HEK293 (cell line): ENCODE results near the gene LRP1.

ENCODE experiments used
- IKZF3 ChIP-seq: fragments of 450-650 bp; IDR thresholded peaks from 2 replicates; pipeline ENCODE4 v1.5.0; 2018; ENCODE audit warnings: missing biosample characterization, mild to moderate bottlenecking, missing genetic modification characterization, moderate library complexity
- KLF9 ChIP-seq: fragments of 450-650 bp; formaldehyde crosslinking; IDR thresholded peaks from 2 replicates; pipeline ENCODE4 v1.5.1; 2016; ENCODE audit warnings: missing biosample characterization, missing genetic modification characterization, low read depth
- ZNF2 ChIP-seq: fragments of 450-650 bp; formaldehyde crosslinking; IDR thresholded peaks from 2 replicates; pipeline ENCODE4 v1.5.1; 2016; ENCODE audit warnings: missing biosample characterization, missing genetic modification characterization
- ZNF335 ChIP-seq: fragments of 450-650 bp; formaldehyde crosslinking; conservative IDR thresholded peaks from 2 replicates; pipeline ENCODE4 v1.5.1; 2016; ENCODE audit warnings: missing biosample characterization, missing genetic modification characterization
- ZNF404 ChIP-seq: fragments of 450-650 bp; formaldehyde crosslinking; IDR thresholded peaks from 2 replicates; pipeline ENCODE4 v1.5.1; 2017; ENCODE audit warnings: missing biosample characterization, missing genetic modification characterization
- ZNF514 ChIP-seq: fragments of 450-650 bp; formaldehyde crosslinking; IDR thresholded peaks from 2 replicates; pipeline ENCODE4 v1.5.1; 2016; ENCODE audit warnings: missing biosample characterization, missing genetic modification characterization
- ZNF654 ChIP-seq: fragments of 450-650 bp; formaldehyde crosslinking; IDR thresholded peaks from 2 replicates; pipeline ENCODE4 v1.5.1; 2016; ENCODE audit warnings: low read depth, missing biosample characterization, missing genetic modification characterization
- TF ChIP-seq, protein P1 (sequence below): fragments of 450-650 bp; formaldehyde crosslinking; IDR thresholded peaks from 2 replicates; pipeline ENCODE4 v1.5.1; 2016; ENCODE audit warnings: missing biosample characterization, missing genetic modification characterization
- TF ChIP-seq, protein P2 (sequence below): fragments of 450-650 bp; formaldehyde crosslinking; IDR thresholded peaks from 2 replicates; pipeline ENCODE4 v1.5.1; 2016; ENCODE audit warnings: missing biosample characterization, missing genetic modification characterization
- TF ChIP-seq, protein P3 (sequence below): fragments of 450-650 bp; formaldehyde crosslinking; IDR thresholded peaks from 2 replicates; pipeline ENCODE4 v1.5.1; 2016; ENCODE audit warnings: missing biosample characterization, missing genetic modification characterization
- TF ChIP-seq, protein P4 (sequence below): fragments of 450-650 bp; formaldehyde crosslinking; conservative IDR thresholded peaks from 2 replicates; pipeline ENCODE4 v1.5.1; 2016; ENCODE audit warnings: low read depth, missing biosample characterization, missing genetic modification characterization
- TF ChIP-seq, protein P5 (sequence below): fragments of 450-650 bp; formaldehyde crosslinking; IDR thresholded peaks from 2 replicates; pipeline ENCODE4 v1.5.1; 2016; ENCODE audit warnings: missing biosample characterization, missing genetic modification characterization

LRP1 gene

DNA sequence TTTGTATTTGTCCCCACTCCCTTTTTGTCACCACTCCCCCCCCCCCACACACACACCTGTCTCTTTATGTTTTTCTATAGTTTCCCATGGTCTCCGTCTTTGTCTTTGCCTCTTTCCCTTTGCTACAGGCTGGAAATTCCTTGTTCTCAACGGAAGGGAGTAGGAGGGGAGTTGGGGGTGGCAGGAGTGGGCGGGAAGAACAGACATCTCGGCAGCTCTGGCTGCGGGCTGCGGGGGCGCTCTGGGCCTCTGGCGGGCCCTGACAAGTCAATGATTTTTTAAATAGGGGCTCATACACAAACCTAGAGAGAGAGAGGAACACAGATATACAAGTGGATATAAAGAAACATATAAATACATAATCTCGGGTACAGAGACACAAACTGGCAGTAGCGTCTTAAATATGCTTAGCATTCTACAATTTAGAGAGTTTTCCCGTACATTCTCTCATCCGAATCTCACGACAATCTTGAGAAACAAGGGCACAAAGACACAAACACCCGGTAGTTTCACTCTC is 41.7 kb upstream of the LRP1 start (continued):
- TF ChIP-seq, protein P1, sequence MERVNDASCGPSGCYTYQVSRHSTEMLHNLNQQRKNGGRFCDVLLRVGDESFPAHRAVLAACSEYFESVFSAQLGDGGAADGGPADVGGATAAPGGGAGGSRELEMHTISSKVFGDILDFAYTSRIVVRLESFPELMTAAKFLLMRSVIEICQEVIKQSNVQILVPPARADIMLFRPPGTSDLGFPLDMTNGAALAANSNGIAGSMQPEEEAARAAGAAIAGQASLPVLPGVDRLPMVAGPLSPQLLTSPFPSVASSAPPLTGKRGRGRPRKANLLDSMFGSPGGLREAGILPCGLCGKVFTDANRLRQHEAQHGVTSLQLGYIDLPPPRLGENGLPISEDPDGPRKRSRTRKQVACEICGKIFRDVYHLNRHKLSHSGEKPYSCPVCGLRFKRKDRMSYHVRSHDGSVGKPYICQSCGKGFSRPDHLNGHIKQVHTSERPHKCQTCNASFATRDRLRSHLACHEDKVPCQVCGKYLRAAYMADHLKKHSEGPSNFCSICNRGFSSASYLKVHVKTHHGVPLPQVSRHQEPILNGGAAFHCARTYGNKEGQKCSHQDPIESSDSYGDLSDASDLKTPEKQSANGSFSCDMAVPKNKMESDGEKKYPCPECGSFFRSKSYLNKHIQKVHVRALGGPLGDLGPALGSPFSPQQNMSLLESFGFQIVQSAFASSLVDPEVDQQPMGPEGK, result peak; percentile 74; the same call in 1 of the 2 replicates
- TF ChIP-seq, protein P2, sequence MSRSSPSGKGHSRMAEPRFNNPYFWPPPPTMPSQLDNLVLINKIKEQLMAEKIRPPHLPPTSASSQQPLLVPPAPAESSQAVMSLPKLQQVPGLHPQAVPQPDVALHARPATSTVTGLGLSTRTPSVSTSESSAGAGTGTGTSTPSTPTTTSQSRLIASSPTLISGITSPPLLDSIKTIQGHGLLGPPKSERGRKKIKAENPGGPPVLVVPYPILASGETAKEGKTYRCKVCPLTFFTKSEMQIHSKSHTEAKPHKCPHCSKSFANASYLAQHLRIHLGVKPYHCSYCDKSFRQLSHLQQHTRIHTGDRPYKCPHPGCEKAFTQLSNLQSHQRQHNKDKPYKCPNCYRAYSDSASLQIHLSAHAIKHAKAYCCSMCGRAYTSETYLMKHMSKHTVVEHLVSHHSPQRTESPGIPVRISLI (tag by site-specific recombination), result no peak
- TF ChIP-seq, protein P3, sequence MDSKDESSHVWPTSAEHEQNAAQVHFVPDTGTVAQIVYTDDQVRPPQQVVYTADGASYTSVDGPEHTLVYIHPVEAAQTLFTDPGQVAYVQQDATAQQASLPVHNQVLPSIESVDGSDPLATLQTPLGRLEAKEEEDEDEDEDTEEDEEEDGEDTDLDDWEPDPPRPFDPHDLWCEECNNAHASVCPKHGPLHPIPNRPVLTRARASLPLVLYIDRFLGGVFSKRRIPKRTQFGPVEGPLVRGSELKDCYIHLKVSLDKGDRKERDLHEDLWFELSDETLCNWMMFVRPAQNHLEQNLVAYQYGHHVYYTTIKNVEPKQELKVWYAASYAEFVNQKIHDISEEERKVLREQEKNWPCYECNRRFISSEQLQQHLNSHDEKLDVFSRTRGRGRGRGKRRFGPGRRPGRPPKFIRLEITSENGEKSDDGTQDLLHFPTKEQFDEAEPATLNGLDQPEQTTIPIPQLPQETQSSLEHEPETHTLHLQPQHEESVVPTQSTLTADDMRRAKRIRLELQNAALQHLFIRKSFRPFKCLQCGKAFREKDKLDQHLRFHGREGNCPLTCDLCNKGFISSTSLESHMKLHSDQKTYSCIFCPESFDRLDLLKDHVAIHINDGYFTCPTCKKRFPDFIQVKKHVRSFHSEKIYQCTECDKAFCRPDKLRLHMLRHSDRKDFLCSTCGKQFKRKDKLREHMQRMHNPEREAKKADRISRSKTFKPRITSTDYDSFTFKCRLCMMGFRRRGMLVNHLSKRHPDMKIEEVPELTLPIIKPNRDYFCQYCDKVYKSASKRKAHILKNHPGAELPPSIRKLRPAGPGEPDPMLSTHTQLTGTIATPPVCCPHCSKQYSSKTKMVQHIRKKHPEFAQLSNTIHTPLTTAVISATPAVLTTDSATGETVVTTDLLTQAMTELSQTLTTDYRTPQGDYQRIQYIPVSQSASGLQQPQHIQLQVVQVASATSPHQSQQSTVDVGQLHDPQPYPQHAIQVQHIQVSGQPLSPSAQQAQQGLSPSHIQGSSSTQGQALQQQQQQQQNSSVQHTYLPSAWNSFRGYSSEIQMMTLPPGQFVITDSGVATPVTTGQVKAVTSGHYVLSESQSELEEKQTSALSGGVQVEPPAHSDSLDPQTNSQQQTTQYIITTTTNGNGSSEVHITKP (tag by site-specific recombination), result 0 out of 2 replicates have a peak, but pooled peaks have one; percentile 43
- no peak for TF ChIP-seq ZNF404 (tag by site-specific recombination)
- TF ChIP-seq, protein P4, sequence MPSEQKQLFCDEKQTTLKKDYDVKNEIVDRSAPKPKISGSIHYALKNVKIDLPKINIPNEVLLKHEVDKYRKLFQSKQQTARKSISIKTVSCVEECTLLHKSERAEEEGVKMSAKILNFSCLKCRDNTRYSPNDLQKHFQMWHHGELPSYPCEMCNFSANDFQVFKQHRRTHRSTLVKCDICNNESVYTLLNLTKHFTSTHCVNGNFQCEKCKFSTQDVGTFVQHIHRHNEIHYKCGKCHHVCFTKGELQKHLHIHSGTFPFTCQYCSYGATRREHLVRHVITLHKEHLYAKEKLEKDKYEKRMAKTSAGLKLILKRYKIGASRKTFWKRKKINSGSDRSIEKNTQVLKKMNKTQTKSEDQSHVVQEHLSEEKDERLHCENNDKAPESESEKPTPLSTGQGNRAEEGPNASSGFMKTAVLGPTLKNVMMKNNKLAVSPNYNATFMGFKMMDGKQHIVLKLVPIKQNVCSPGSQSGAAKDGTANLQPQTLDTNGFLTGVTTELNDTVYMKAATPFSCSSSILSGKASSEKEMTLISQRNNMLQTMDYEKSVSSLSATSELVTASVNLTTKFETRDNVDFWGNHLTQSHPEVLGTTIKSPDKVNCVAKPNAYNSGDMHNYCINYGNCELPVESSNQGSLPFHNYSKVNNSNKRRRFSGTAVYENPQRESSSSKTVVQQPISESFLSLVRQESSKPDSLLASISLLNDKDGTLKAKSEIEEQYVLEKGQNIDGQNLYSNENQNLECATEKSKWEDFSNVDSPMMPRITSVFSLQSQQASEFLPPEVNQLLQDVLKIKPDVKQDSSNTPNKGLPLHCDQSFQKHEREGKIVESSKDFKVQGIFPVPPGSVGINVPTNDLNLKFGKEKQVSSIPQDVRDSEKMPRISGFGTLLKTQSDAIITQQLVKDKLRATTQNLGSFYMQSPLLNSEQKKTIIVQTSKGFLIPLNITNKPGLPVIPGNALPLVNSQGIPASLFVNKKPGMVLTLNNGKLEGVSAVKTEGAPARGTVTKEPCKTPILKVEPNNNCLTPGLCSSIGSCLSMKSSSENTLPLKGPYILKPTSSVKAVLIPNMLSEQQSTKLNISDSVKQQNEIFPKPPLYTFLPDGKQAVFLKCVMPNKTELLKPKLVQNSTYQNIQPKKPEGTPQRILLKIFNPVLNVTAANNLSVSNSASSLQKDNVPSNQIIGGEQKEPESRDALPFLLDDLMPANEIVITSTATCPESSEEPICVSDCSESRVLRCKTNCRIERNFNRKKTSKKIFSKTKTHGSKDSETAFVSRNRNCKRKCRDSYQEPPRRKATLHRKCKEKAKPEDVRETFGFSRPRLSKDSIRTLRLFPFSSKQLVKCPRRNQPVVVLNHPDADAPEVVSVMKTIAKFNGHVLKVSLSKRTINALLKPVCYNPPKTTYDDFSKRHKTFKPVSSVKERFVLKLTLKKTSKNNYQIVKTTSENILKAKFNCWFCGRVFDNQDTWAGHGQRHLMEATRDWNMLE (tag by site-specific recombination), result no peak
- TF ChIP-seq ZNF654 (tag by site-specific recombination), result no peak
- 0 out of 2 replicates have a peak, but pooled peaks have one; percentile 28 for TF ChIP-seq ZNF2 (tag by site-specific recombination)
- 0 out of 2 replicates have a peak, but pooled peaks have one; percentile 11 for TF ChIP-seq KLF9 (tag by site-specific recombination)
- peak; percentile 77 for TF ChIP-seq ZNF335
- no peak for TF ChIP-seq ZNF514 (tag by site-specific recombination)
- peak; percentile 45 for TF ChIP-seq IKZF3 (tag by site-specific recombination)
- TF ChIP-seq, protein P5, sequence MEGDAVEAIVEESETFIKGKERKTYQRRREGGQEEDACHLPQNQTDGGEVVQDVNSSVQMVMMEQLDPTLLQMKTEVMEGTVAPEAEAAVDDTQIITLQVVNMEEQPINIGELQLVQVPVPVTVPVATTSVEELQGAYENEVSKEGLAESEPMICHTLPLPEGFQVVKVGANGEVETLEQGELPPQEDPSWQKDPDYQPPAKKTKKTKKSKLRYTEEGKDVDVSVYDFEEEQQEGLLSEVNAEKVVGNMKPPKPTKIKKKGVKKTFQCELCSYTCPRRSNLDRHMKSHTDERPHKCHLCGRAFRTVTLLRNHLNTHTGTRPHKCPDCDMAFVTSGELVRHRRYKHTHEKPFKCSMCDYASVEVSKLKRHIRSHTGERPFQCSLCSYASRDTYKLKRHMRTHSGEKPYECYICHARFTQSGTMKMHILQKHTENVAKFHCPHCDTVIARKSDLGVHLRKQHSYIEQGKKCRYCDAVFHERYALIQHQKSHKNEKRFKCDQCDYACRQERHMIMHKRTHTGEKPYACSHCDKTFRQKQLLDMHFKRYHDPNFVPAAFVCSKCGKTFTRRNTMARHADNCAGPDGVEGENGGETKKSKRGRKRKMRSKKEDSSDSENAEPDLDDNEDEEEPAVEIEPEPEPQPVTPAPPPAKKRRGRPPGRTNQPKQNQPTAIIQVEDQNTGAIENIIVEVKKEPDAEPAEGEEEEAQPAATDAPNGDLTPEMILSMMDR (tag by site-specific recombination), result peak; percentile 63; the same call in 1 of the 2 replicates
